OCI-LY7 (cell line): ENCODE measurements around the gene TMEM140.

Experiments
- EZH2phosphoT487 ChIP-seq: fragments of 200-600 bp; sonication (generic); IDR thresholded peaks from 2 replicates; pipeline ENCODE4 v1.6.1; 2018; ENCODE audit warnings: low read depth, borderline replicate concordance, mild to moderate bottlenecking, mixed run types, antibody characterized with exemption, low read length, moderate library complexity, mixed read lengths
- TF ChIP-seq, protein P1 (sequence below): fragments of 200-600 bp; sonication (generic); conservative IDR thresholded peaks from 2 replicates; pipeline ENCODE4 v1.5.1; 2014; ENCODE audit warnings: mild to moderate bottlenecking, antibody characterized with exemption, low read length, moderate library complexity, mixed read lengths

DNA sequence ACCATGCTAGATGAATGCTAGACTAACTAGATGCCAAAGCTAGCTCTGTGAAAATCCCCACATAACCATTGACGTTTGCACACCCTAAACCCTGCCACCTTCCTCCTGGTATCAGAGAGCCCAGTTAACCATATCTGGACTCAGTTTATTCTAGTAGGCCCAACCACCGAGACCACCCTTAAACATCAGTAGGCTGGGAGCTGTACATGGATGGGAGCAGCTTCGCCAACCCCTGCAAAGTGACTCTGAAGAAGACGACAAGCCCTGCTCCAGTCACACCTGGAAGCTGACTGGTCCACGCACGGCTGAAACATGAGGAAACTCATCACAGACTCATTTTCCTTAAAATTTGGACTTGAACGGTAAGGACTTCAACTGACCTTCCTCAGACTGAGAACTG, 27.1 kb downstream of the TMEM140 start:
- TF ChIP-seq, protein P1, sequence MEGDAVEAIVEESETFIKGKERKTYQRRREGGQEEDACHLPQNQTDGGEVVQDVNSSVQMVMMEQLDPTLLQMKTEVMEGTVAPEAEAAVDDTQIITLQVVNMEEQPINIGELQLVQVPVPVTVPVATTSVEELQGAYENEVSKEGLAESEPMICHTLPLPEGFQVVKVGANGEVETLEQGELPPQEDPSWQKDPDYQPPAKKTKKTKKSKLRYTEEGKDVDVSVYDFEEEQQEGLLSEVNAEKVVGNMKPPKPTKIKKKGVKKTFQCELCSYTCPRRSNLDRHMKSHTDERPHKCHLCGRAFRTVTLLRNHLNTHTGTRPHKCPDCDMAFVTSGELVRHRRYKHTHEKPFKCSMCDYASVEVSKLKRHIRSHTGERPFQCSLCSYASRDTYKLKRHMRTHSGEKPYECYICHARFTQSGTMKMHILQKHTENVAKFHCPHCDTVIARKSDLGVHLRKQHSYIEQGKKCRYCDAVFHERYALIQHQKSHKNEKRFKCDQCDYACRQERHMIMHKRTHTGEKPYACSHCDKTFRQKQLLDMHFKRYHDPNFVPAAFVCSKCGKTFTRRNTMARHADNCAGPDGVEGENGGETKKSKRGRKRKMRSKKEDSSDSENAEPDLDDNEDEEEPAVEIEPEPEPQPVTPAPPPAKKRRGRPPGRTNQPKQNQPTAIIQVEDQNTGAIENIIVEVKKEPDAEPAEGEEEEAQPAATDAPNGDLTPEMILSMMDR = no peak
- no peak for TF ChIP-seq EZH2phosphoT487
